Raji (cell line): ENCODE data around the gene MBD5.

Source experiments
- POLR2A ChIP-seq: IDR thresholded peaks from 2 replicates; pipeline ENCODE4 v1.6.1; 2011; ENCODE audit warnings: low read depth, low read length, control low read depth; ENCODE audit not compliant: insufficient read depth

MBD5 gene

DNA sequence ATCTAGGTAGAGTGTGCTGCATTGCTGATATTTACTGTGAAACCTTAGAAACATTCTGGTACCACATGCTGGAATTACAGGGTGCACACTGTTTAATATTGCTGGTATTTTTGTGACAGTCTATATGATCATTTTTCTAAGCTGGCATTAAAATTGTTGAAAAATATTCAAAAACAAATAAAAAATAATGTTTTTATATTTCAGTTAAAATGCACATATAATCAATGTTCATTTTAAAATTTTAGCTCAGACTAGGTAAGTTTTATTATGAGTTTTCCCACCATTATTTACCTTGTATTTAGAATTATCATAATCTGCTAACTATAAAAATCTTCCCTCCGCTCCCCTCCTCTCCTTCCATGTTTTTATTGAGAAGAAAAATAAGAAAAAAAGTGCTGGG lies 339.8 kb downstream of the MBD5 start:
- TF ChIP-seq POLR2A, result no peak

DNA sequence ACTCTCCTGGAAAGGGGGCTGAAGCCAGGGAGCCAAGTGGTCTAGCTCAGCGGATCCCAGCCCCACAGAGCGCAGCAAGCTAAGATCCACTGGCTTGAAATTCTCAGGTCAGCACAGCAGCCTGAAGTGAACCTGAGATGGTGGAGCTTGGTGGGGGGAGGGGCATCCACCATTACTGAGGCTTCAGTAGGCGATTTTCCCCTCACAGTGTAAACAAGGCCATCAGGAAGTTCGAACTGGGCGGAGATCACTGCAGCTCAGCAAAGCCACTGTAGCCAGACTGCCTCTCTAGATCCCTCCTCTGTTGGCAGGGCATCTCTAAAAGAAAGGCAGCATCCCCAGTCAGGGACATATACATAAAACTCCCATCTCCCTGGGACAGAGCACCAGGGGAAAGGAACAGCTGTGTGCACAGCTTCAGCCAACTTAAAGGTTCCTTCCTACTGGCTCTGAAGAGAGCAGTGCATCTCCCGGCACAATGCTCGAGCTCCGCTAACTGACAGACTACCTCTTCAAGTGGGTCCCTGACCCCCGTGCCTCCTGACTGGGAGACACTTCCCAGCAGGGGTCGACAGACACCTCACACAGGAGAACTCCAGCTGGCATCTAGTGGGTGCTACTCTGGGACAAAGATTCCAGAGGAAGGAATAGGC lies 341.4 kb downstream of the MBD5 start:
- no peak for TF ChIP-seq POLR2A

DNA sequence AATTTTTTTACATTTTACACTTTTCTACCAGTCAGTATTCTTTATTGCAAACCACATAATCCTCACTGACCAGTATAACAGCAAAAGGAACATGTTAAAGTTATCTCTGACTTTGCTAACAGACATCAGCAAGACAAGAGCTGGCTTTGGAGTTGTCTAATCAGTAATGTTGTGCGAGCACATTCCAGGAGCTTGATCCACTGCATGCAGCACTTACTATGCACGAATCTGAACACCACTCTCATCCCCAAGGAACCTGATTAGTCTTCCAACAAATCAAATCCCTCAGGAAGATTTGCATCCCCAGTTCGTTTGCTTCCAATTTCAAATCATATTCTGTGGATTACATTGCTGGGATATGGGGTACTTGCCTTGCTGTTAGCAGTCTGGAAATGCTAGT lies 354.3 kb downstream of the MBD5 start:
- TF ChIP-seq POLR2A, result no peak

DNA sequence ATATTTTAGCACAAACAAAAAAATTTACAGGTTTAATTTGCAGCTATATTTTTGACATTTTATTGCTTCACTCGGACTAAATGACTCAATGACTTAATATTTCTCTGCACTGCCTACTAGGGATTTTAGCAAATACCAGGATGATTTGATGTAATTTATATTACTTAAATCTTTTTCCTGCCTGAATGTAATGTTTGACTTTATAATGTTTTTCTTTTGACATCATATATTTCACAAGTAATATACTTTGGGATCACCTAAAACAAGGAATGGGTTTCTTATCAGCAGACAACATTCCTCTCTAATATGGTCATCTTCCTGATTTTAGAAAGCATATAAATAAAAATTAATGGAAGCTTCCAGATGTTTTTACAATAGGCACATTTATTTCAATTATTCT lies 370.4 kb downstream of the MBD5 start:
- TF ChIP-seq POLR2A, result no peak

DNA sequence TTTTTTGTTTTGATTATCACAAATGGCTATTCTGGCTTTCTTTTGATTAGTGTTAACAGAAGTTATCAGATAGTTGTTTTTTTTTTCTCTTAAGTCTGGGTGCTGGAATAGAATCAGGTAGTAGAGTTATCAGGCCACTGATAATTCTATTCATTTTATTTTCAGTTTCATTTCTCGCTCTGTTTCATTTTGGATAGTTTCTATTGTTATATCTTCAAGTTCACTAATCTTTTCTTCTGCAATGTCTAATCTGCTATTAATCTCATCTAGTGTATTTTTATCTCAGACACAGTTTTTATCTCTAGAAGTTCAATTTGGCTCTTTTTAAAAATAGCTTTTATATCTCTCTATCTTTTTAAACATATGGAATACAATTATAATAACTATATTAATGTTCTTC lies 381.9 kb downstream of the MBD5 start:
- no peak for TF ChIP-seq POLR2A

DNA sequence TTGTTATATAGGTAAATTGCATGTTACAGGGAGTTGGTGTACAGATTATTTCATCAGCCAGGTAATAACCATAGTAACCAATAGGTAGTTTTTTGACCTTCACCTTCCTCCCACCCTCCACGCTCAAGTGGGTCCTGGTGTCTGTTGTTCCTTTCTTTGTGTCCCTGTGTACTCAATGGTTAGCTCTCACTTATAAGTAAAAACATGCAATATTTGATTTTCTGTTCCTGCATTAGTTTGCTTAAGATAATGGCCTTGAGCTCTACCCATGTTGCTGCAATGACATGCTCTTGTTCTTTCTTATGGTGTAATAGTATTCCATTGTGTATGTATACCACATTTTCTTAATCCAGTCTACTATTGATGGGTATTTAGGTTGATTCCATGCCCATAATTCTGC lies 390.0 kb downstream of the MBD5 start:
- TF ChIP-seq POLR2A, result no peak

DNA sequence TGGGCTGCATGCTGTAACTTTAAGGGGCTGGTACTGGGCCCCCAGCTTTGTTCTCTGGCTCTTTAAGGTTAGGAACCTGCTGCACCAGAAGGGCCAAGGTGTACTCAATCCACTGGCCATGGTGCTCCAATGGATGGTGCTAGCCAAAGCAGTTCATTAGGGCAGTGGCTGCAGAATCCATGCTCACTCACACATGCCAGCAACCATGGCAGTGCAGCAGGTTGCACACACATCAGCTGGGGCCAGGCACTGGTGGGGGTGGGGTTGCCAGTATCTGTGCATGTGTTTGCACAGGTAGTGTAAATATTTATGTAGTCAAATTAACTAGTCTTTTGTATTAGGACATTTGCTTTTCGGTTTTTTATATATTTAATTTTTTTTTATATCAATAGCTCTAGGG lies 395.4 kb downstream of the MBD5 start:
- no peak for TF ChIP-seq POLR2A

DNA sequence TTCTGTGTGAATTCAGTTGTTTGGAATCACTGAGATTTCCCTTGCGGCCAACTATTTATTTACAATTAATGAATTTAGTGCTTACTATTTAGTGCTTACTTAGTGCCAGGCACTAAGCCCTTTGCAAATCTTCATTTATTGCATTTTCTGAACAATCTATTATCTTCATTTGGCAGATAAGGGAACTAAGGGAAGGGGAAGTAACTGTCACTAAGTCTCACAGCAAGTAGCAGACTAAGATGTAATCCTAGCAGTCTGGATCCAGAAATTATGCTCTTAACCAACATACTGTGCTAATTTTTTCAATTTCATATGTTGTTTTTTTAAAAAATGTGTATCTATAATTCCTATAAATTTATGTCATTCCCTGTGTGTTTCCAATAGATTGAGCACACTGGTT lies 409.2 kb downstream of the MBD5 start:
- no peak for TF ChIP-seq POLR2A

DNA sequence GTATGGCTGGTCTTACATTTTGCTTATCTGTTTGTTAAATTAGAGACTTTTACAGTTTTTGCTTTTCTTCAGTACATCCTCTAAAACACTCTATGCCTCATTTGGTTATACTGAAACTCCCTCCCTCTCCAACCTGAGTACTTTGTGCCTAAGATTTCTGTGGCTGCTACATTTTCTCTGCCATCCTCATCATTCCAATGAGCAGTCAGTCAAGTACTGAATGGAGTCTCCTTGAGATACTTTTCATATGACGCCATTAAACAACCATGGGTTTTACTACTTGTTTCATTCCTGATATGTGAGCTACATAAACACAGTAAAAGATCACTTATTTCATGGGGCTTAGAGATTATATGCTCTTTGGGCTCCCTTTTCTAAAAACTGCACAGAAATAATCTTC lies 427.0 kb downstream of the MBD5 start:
- TF ChIP-seq POLR2A, result no peak

DNA sequence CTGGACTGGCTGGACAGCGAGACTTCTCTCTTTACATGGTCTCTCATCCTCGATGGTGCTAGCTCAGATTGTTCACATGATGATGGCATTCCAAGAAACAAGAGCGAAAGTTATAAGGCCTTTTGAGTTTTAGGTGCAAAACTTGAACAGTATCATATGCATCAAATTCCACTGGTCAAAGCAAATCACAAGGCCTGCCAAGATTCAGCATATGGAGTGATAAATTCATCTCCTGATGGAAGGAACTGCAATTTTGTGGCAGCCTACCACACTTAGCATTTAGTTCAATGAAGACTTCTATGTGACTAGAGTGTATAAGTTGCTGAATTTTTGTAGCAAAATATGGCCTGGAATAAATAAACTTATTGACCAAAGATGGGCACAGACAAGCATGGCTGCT lies 429.6 kb downstream of the MBD5 start:
- TF ChIP-seq POLR2A, result no peak

DNA sequence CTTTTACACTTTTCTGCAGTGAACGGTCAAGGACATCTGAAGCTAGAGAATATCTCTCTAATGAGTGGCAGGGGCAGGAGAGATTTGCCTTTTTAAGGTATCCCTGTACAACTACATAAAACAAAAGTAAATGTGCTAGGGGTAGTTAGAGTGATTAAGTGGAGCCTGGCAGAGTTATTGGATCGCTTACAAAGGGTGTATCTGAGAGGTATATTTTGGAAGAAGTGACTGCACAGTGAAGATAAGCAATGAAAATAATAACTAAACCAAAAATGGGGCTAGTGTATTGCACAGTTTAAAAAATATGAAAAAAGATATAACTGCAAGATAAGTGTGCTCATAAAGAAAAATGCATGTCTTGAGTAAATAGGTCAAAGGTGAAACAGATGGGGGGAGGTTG lies 430.2 kb downstream of the MBD5 start:
- TF ChIP-seq POLR2A, result no peak

DNA sequence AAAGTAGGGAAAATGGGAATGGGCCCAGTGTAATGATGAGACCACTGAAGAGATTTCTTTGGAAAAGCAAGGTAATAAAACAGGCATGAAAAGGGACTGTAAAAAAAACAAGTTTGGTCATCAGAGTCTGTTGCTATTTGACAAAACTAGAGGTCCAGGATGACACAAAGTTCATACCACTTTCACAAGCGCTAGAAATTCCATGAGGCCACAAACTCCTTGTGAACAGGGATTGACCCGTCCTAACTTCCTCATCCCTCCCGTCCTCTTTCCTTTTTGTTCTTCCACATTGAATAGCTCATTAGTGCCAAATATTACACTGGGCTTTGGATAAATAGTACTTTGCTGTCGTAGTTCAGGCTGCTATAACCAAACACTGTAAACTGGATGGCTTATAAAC lies 434.9 kb downstream of the MBD5 start:
- TF ChIP-seq POLR2A, result no peak

DNA sequence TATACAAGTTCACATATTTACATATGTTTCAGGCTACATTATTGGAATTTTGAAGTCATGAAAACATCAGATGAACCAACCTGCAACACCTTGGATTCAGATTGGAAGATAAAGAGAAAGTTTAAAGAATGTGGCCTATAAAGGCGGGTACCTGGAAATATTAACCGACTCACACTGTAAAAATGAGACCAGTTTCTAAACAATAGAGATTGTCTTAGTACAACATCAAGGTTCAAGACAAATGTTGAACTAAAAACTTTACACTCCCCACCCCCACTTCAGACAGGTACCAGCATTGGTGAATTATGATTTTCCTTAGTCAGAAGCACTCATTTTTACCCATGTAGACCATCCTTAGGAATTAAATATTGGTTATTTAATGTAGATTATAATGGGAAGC lies 437.3 kb downstream of the MBD5 start:
- no peak for TF ChIP-seq POLR2A

DNA sequence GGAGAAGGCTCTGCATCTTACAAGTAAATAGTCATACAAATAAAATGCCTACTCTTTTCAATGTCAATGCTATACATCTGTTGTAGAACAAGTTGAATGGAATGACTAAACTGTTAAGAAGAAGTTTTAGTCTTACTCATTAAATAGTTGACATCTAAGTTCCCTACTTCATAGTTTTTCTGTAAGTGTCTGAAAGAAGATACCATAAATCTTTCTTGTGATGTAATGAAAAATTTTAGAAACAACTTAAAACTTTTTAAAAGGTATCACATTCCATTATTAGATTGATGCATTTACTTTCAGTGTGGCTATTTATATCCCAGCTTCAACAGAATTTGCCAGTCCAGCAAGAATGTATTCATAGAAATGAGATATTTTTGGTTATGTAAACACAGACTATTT lies 438.5 kb downstream of the MBD5 start:
- no peak for TF ChIP-seq POLR2A

DNA sequence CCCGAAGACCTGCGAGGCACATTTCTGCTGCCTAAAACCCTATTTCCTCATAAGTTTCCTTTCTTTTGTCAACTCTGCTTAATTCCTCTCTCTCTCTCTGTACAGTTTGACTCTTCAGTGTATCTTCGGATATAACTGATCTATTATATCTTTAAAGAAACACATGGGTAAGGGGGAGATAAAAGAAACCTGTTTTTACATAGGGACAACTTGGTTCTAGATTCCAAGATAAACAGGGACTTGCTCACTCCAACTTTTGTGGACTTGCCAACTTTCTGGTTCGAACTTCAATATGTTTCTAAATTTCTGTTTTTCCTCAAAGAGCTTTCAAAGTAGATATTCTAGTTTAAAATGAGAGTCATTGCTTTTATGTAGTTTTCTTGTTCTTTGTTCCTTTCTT lies 441.0 kb downstream of the MBD5 start:
- TF ChIP-seq POLR2A, result no peak

DNA sequence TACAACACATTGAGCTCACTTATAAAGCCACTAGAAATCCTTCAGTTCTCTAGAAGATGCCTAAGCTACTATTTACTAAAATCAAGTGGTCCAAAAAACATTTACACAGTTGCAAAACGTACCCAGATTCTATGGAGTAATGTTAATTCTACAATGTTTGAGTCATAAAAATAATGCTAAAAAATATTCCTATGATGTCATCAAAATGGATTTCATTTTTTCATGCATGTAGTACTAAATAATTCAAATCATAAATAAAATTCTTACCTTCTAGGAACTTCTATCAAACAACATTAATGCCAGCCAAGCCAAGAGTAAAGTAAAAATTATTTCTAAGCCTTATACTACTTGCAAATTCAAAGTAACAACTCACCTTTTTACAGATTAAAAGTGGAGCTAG lies 454.7 kb downstream of the MBD5 start:
- no peak for TF ChIP-seq POLR2A

DNA sequence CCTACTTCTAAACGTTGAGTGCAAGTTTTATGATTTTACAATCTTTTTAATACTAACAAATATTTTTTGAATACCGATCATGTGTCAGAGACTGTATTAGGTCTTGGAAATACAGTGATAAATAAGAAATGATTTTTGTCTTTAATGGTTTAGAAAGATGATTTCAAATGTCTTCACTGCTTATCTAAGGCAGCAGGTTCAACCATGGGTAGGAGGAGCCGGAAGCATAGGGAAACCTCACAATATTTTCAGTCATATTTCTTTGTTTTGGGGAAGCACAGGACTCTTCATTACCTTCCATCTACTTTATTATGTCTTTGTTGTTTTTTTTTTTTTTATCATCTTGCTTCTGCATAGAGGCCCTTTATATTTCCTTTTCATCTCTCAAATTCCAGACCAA lies 458.5 kb downstream of the MBD5 start:
- TF ChIP-seq POLR2A, result no peak
